Testis (tissue), 3 donors: ENCODE results near the gene MCF2L. TPM values are rescaled to one million over a fixed set of nuclear protein-coding genes. Genes with fewer than 3 reads are reported as not detected.
A peak's percentile ranks its signal among the peaks of the same experiment; 100 is the strongest.
"Not testable (repeated sequence)": the region's sequence is repeated elsewhere in the genome, so short reads cannot be mapped to it uniquely, and the experiment has no call there.

Experiments
- DNase-seq: peaks from one replicate; pipeline ENCODE4 v3.0.0-alpha.2; 2019
- H3K27ac ChIP-seq, 2 donors: fragments of 200-600 bp; sonication (generic); one replicate each; pipeline ENCODE4 v1.5.1; 2019
- H3K27me3 ChIP-seq: fragments of 200-600 bp; sonication (generic); one replicate; pipeline ENCODE4 v1.5.1; 2019
- H3K36me3 ChIP-seq: fragments of 200-600 bp; sonication (generic); one replicate; pipeline ENCODE4 v1.5.1; 2017; ENCODE audit warnings: low read depth; ENCODE audit errors: missing control alignments
- H3K4me1 ChIP-seq: fragments of 200-600 bp; sonication (generic); one replicate; pipeline ENCODE4 v1.5.1; 2019
- H3K4me3 ChIP-seq, 2 donors: fragments of 200-600 bp; sonication (generic); one replicate each; pipeline ENCODE4 v1.5.1; 2017 to 2019
- H3K9me3 ChIP-seq: fragments of 200-600 bp; sonication (generic); one replicate; pipeline ENCODE4 v1.5.1; 2017
- POLR2A ChIP-seq: fragments of 450-650 bp; IDR thresholded peaks from one replicate; pipeline ENCODE4 v1.6.1; 2017; ENCODE audit warnings: antibody characterized with exemption, mild to moderate bottlenecking, moderate library complexity
- WGBS, 2 donors: methylation state at CpG; one replicate each; pipeline ENCODE4 v1.1.5; 2018; 5-methylcytosine and 5-hydroxymethylcytosine counted together
- intact Hi-C: fragments of 100-400 bp; cut with DNase I; formaldehyde crosslinking; loops from one replicate; pipeline ENCODE4 v1.15.1; 2023; ENCODE audit warnings: low total_unique reads
- polyA plus RNA-seq: library from polyadenylated mRNA; stranded (reverse); fragments of 350-450 nt; fragmentation: Illumina TruSeq; extraction: RNeasy Lipid Tissue Mini Kit (QIAGEN cat#74804); gene quantifications from one replicate; pipeline ENCODE4 v1.2.3, GENCODE V29; 2014; ENCODE audit warnings: low read depth, low replicate concordance; ENCODE audit not compliant: insufficient read depth
- total RNA-seq, 2 donors: library from RNA; depleted of rRNA; stranded (reverse); fragments of >200 nt; gene quantifications; one replicate each; pipeline ENCODE4 v1.2.3, GENCODE V29; 2016
- TF ChIP-seq, protein P1 (sequence below), 3 experiments: fragments of 450-650 bp in 2 of 3; fragments of 200-600 bp in 1 of 3; sonication (generic) in 1 of 3; IDR thresholded peaks; one replicate each; pipeline ENCODE4 v1.5.1; 2016 to 2019; ENCODE audit warnings: antibody characterized with exemption in 3 of 3, mild to moderate bottlenecking in 2 of 3, moderate library complexity in 1 of 3

Gene MCF2L
- total and polyA plus RNA-seq, 3 donors from 2014 or later = 5.0 to 17.6 (median 14.6) TPM

DNA sequence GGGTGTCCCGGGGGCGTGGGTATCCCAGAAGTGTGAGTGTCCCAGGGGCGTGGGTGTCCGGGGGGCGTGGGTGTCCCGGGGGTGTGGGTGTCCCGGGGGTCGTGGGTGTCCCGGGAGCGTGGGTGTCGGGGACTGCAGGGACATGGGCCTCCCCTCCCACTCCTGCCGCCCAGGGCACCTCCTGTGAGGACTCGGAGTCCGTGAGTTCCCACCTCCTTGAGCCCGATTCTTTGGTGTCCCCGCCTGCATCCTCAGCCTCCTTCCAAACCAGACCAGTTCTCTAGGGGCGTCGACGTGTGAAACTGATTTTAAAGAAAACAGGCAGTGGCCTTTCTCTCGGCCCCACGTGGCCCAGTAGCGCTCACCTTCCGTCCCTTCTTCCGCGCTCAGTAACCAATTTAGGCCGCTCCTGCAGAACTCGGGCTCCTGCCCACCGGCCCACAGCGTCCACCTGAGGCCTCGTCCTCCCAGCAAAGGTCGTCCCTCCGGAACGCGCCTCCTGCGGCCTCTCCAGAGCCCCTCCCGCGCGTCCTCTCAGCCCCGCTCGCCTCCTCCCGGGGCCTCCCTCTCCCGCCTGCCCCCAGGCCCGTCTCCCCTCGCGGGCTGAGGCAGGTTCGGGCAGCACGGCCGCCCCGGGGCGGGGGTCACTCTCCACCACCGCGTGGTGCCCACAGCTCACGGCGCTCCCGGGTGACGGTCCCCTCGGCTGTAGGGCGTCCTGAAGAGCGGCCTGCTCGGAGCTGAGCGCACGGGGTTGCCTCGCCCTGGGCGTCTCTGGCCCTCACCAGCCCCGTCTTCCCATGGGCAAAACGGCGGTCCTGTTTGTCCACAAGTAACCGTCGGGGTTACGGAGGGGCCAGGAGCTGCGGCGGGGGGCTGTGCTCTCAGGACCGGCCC lies 140.4 kb downstream of the MCF2L start:
- intact Hi-C loops = no loop called here
- H3K27me3 ChIP-seq = no peaks in the 10 kb centered on the region
- H3K27ac ChIP-seq = no peak overlapping the region
- no peak for DNase-seq
- TF ChIP-seq, protein P1, sequence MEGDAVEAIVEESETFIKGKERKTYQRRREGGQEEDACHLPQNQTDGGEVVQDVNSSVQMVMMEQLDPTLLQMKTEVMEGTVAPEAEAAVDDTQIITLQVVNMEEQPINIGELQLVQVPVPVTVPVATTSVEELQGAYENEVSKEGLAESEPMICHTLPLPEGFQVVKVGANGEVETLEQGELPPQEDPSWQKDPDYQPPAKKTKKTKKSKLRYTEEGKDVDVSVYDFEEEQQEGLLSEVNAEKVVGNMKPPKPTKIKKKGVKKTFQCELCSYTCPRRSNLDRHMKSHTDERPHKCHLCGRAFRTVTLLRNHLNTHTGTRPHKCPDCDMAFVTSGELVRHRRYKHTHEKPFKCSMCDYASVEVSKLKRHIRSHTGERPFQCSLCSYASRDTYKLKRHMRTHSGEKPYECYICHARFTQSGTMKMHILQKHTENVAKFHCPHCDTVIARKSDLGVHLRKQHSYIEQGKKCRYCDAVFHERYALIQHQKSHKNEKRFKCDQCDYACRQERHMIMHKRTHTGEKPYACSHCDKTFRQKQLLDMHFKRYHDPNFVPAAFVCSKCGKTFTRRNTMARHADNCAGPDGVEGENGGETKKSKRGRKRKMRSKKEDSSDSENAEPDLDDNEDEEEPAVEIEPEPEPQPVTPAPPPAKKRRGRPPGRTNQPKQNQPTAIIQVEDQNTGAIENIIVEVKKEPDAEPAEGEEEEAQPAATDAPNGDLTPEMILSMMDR (IDR thresholded peaks at IDR 0.05) = no peak
- TF ChIP-seq POLR2A = no peak
- WGBS, 2 donors = 47 to 55% methylated on average over 35 to 72 of the region's 73 CpGs
- no peaks in the 10 kb centered on the region for H3K4me1 ChIP-seq
- peak overlapping the region; percentile 32 to 65 for H3K4me3 ChIP-seq
- H3K36me3 ChIP-seq = no peaks in the 10 kb centered on the region
- no peaks in the 10 kb centered on the region for H3K9me3 ChIP-seq

GRCh38 chr13:113110048-113110851 lies 141.2 kb downstream of the MCF2L start:
- H3K27me3 ChIP-seq = no peaks in the 10 kb centered on the region
- no peaks in the 10 kb centered on the region for H3K9me3 ChIP-seq
- no peaks in the 10 kb centered on the region for H3K4me1 ChIP-seq
- 3% methylated on average over 48 of the region's 99 CpGs; no CpG with 5 or more reads in 1 of the 2 donors for WGBS, 2 donors
- peak overlapping the region; percentile 32 to 65 for H3K4me3 ChIP-seq
- intact Hi-C loops = no loop called here
- DNase-seq = no peak
- H3K27ac ChIP-seq = peak overlapping the region in 1 of 2 donors; percentile 24
- no peaks in the 10 kb centered on the region for H3K36me3 ChIP-seq
- TF ChIP-seq POLR2A = no peak
- TF ChIP-seq, protein P1 (IDR thresholded peaks at IDR 0.05) = no peak

DNA sequence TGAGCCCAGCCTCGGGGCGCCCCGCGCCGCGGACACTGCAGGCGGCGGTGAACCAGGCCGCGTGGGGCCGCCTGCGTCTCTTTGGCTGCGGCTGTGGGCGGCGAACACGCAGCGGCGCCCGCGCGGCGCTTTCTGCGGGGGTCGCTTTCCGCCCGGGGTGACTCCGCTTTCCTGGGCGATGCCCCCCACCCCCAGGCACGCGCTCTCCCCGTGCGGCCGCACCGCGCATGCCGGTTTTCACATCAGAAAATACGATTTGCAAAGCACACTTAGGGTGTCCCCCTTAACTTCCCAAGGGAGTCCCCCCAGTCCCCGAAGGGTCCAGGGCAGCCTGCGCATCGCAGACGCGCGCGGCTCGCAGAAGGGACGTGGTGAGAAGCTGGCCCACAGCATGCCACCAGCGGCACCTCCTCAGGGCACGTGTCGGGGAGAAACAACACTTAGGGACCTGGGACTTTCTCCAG lies 141.9 kb downstream of the MCF2L start:
- WGBS, 2 donors = 7 to 13% methylated on average over 29 to 49 of the region's 49 CpGs
- Histone ChIP-seq H3K27ac (peak overlapping the region in 1 of 2 donors; percentile 24), H3K4me1 (no peaks in the 10 kb centered on the region), H3K27me3 (no peaks in the 10 kb centered on the region), H3K36me3 (no peaks in the 10 kb centered on the region), H3K4me3 (peak overlapping the region; percentile 32 to 65), H3K9me3 (no peaks in the 10 kb centered on the region)
- intact Hi-C loops = no loop called here
- no peak for DNase-seq
- TF ChIP-seq, protein P1 (IDR thresholded peaks at IDR 0.05) = no peak
- TF ChIP-seq POLR2A = no peak

DNA sequence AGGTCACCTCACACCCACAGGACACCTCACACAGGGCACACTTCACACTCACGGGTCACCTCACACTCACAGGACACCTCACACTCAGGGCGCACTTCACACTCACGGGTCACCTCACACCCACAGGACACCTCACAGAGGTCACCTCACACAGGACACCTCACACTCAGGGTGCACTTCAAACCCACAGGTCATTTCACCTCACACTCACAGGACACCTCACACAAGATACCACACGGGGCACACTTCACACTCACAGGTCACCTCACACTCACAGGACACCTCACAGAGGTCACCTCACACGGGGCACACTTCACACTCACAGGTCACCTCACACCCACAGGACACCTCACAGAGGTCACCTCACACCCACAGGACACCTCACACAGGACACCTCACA lies 142.8 kb downstream of the MCF2L start:
- H3K9me3 ChIP-seq, DNase-seq, H3K4me3 ChIP-seq, H3K27ac ChIP-seq, H3K27me3 ChIP-seq, intact Hi-C loops, H3K36me3 ChIP-seq, H3K4me1 ChIP-seq: not testable (repeated sequence)
- WGBS, 2 donors = 56 to 83% methylated on average over 5 of the region's 5 CpGs

- intact Hi-C loops, H3K27me3 ChIP-seq: not testable (repeated sequence)
- 85% methylated on average over 1 of the region's 1 CpG; no CpG with 5 or more reads in 1 of the 2 donors for WGBS, 2 donors
These were observed 143.5 kb downstream of the MCF2L start for GRCh38 chr13:113112475-113112874.

More at GRCh38 chr13:113112475-113112874, 143.5 kb downstream of the MCF2L start:
- not testable (repeated sequence) for H3K9me3 ChIP-seq, DNase-seq, H3K4me1 ChIP-seq, H3K36me3 ChIP-seq, H3K27ac ChIP-seq, H3K4me3 ChIP-seq
